Measurements from ENCODE around the gene RILPL2. TPM values are rescaled to one million over a fixed set of nuclear protein-coding genes. Genes with fewer than 3 reads are reported as not detected.

RILPL2 gene
- total and polyA plus RNA-seq, 2 of the 13 experiments (the other 11 are each of a cell fraction or from before 2014, with no cell fraction given) = 2.7 to 8.1 TPM

DNA sequence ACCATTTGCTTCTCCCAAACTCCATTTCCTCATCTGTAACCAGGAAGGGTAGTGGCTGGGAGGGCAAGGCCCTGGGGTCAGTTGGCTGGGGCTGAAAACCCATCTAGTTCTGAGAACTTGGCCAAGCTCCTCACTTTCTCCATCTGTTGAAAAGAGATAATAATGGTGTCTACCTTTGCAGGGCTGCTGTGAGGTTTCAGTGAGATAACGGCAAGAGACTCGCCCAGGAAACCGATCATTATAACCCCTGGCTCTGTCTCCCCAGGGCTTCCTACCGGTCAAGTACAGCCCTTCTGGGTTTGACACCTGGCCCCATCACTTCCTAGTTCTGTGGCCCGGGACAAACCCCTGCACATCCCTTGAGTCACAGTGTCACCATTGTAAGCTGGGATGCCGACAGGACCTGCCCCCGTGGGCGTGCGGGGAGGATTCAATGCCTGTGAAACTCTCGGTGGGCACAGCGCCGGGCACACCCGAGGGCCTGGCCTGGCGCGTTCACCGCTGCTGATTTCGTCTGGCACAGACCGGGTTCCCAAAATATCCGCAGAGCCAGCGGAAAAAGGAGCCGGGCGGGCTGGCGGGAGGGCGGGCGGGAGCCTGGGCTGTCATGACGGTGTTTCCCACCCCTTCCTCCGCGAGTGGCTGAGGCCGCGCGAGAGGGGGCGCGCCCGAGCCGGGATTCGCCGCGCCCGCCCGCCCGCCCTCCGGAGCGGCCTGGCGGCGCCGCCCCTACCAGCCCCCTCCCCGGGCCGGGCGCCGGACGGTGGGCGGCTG is 48.1 kb downstream of the RILPL2 start (continued):
- TF ChIP-seq ZNF333 (CRISPR knock-in tag; IDR thresholded peaks at IDR 0.05; ENCODE audit: borderline replicate concordance) (no peak), PAWR (CRISPR knock-in tag; IDR thresholded peaks at IDR 0.05; ENCODE audit: borderline replicate concordance) (no peak), MZF1 (CRISPR knock-in tag; IDR thresholded peaks at IDR 0.05; ENCODE audit: borderline replicate concordance) (no peak), E2F1 (CRISPR knock-in tag; IDR thresholded peaks at IDR 0.05) (no peak), ZBTB42 (CRISPR knock-in tag; IDR thresholded peaks at IDR 0.05) (no peak), NCOA1 (CRISPR knock-in tag; IDR thresholded peaks at IDR 0.05) (no peak), ZZZ3 (CRISPR knock-in tag; IDR thresholded peaks at IDR 0.05; ENCODE audit: borderline replicate concordance) (0 out of 2 replicates have a peak, but pooled peaks have one; percentile 29), PHF21A (CRISPR knock-in tag; IDR thresholded peaks at IDR 0.05) (no peak), BHLHE40 (IDR thresholded peaks at IDR 0.05; ENCODE audit: low read length) (no peak), SAP130 (CRISPR knock-in tag; IDR thresholded peaks at IDR 0.05; ENCODE audit: low read depth) (peak; percentile 67; the same call in 1 of the 2 replicates), ZNF766 (CRISPR knock-in tag; IDR thresholded peaks at IDR 0.05; ENCODE audit: borderline replicate concordance) (no peak), PATZ1 (CRISPR knock-in tag; IDR thresholded peaks at IDR 0.05) (peak; percentile 19; the same call in 1 of the 2 replicates), CTCF (CRISPR knock-in tag; IDR thresholded peaks at IDR 0.05) (peak; percentile 28; the same call in 1 of the 2 replicates), RAD51 (IDR thresholded peaks at IDR 0.05; ENCODE audit: borderline replicate concordance) (no peak), ARID4A (CRISPR knock-in tag; IDR thresholded peaks at IDR 0.05; ENCODE audit: borderline replicate concordance) (peak; percentile 74)
- TF ChIP-seq, protein P1, sequence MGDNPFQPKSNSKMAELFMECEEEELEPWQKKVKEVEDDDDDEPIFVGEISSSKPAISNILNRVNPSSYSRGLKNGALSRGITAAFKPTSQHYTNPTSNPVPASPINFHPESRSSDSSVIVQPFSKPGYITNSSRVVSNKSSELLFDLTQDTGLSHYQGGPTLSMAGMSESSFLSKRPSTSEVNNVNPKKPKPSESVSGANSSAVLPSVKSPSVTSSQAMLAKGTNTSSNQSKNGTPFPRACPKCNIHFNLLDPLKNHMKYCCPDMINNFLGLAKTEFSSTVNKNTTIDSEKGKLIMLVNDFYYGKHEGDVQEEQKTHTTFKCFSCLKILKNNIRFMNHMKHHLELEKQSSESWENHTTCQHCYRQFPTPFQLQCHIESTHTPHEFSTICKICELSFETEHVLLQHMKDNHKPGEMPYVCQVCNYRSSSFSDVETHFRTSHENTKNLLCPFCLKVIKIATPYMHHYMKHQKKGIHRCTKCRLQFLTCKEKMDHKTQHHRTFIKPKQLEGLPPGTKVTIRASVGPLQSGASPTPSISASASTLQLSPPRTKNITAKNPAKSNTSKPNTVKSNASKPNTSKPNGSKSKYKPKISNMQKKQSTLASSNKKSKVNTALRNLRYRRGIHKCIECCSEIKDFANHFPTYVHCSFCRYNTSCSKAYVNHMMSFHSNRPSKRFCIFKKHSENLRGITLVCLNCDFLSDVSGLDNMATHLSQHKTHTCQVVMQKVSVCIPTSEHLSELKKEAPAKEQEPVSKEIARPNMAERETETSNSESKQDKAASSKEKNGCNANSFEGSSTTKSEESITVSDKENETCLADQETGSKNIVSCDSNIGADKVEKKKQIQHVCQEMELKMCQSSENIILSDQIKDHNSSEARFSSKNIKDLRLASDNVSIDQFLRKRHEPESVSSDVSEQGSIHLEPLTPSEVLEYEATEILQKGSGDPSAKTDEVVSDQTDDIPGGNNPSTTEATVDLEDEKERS (CRISPR knock-in tag; IDR thresholded peaks at IDR 0.05) = no peak

All from HepG2 (cell line).